NCI-H2029 treated with DMSO at 0.1 percent for 48 hours (cell line): Measurements from ENCODE around the gene MAML1.
"Not testable (repeated sequence)": the region's sequence is repeated elsewhere in the genome, so short reads cannot be mapped to it uniquely, and the experiment has no call there.

Source experiments
- DNase-seq: peaks from one replicate; lab custom pipeline; 2025; lab: John Stamatoyannopoulos, UW

The MAML1 gene

GRCh38 chr5:179732412-179732917, at the start of gene MAML1:
Gene MAML1, plus strand, starts transcription at chr5:179732822. Its CDS starts 291 bp downstream, at chr5:179733113.
- peak; percentile 93 for DNase-seq

- DNase-seq = not testable (repeated sequence)
Observed at GRCh38 chr5:179689212-179689611, 43.4 kb upstream of the MAML1 start.

- no peak for DNase-seq
Observed at GRCh38 chr5:179694561-179694960, 38.1 kb upstream of the MAML1 start.

- DNase-seq = no peak
Observed at GRCh38 chr5:179696603-179697002, 36.0 kb upstream of the MAML1 start.

GRCh38 chr5:179697108-179697507, 35.5 kb upstream of the MAML1 start:
- no peak for DNase-seq

- not testable (repeated sequence) for DNase-seq
Observed at GRCh38 chr5:179697543-179697942, 35.1 kb upstream of the MAML1 start.

GRCh38 chr5:179697993-179698934, 34.4 kb upstream of the MAML1 start:
- DNase-seq = peak; percentile 94

- no peak for DNase-seq
Observed at GRCh38 chr5:179698935-179699615, 33.5 kb upstream of the MAML1 start, which contains the start of gene CANX. Gene CANX, plus strand, starts transcription at chr5:179698967. Its CDS starts 6,715 bp downstream, at chr5:179705682.

GRCh38 chr5:179699616-179700237, 32.9 kb upstream of the MAML1 start:
- peak; percentile 41 for DNase-seq

- no peak for DNase-seq
Observed at GRCh38 chr5:179700401-179700918, 32.2 kb upstream of the MAML1 start.

GRCh38 chr5:179716286-179716685, 16.3 kb upstream of the MAML1 start:
- DNase-seq = no peak

- DNase-seq = no peak
Observed at GRCh38 chr5:179720222-179720621, 12.4 kb upstream of the MAML1 start.

- DNase-seq = no peak
Observed at GRCh38 chr5:179724163-179724562, 8.5 kb upstream of the MAML1 start.

GRCh38 chr5:179727106-179727505, 5.5 kb upstream of the MAML1 start:
- no peak for DNase-seq

- DNase-seq = no peak
Observed at GRCh38 chr5:179729303-179729702, 3.3 kb upstream of the MAML1 start.

GRCh38 chr5:179729727-179730126, 2.9 kb upstream of the MAML1 start:
- no peak for DNase-seq

- DNase-seq = no peak
Observed at GRCh38 chr5:179730356-179730755, 2.3 kb upstream of the MAML1 start.

GRCh38 chr5:179730852-179731251, 1.8 kb upstream of the MAML1 start:
- no peak for DNase-seq

GRCh38 chr5:179731791-179732411, 721 bp upstream of the MAML1 start:
- DNase-seq = no peak

GRCh38 chr5:179732918-179733771, 523 bp downstream of the MAML1 start:
- no peak for DNase-seq

GRCh38 chr5:179733772-179734126, 1.1 kb downstream of the MAML1 start:
- no peak for DNase-seq
